GM23338 (cell line): Measurements from ENCODE around the gene SFTPB. TPM values are rescaled to one million over a fixed set of nuclear protein-coding genes. Genes with fewer than 3 reads are reported as not detected.

Experiments
- ATAC-seq: fragments of 200-7000 bp; cut with Tn5 transposase; 3 replicates; pipeline ENCODE4 v1.9.1; 2020
- DNase-seq: peaks from one replicate; pipeline ENCODE4 v3.0.0-alpha.2; 2015; ENCODE audit warnings: low spot score
- H2AFZ ChIP-seq: fragments of 200-600 bp; sonication (generic); 2 replicates; pipeline ENCODE4 v1.8.0; 2016; ENCODE audit warnings: antibody characterized with exemption, mild to moderate bottlenecking, moderate library complexity
- H3F3A ChIP-seq: fragments of 200-600 bp; sonication (generic); replicated peaks from 2 replicates; pipeline ENCODE4 v1.8.0; 2017; ENCODE audit warnings: antibody characterized with exemption, mixed run types, low read depth
- H3K27ac ChIP-seq: fragments of 200-600 bp; sonication (generic); 2 replicates; pipeline ENCODE4 v1.6.1; 2016; ENCODE audit warnings: low read depth
- H3K27me3 ChIP-seq: fragments of 200-600 bp; sonication (generic); 2 replicates; pipeline ENCODE4 v1.8.0; 2016; ENCODE audit warnings: mild to moderate bottlenecking, mixed run types, moderate library complexity; ENCODE audit not compliant: insufficient read depth
- H3K36me3 ChIP-seq: fragments of 200-600 bp; sonication (generic); 2 replicates; pipeline ENCODE4 v1.8.0; 2016; ENCODE audit warnings: mild to moderate bottlenecking; ENCODE audit not compliant: insufficient read depth
- H3K4me1 ChIP-seq: fragments of 200-600 bp; sonication (generic); 2 replicates; pipeline ENCODE4 v1.8.0; 2016; ENCODE audit warnings: mild to moderate bottlenecking, moderate library complexity; ENCODE audit not compliant: insufficient read depth
- H3K4me2 ChIP-seq: fragments of 200-600 bp; sonication (generic); 2 replicates; pipeline ENCODE4 v1.7.1; 2017; ENCODE audit warnings: mixed run types
- H3K4me3 ChIP-seq: fragments of 200-600 bp; sonication (generic); 2 replicates; pipeline ENCODE4 v1.6.1; 2016; ENCODE audit warnings: mixed run types
- H3K79me2 ChIP-seq: fragments of 200-600 bp; sonication (generic); replicated peaks from 2 replicates; pipeline ENCODE4 v1.8.0; 2017; ENCODE audit warnings: mild to moderate bottlenecking; ENCODE audit not compliant: insufficient read depth
- H3K9me2 ChIP-seq: fragments of 200-600 bp; sonication (generic); 2 replicates; pipeline ENCODE4 v1.8.0; 2017; ENCODE audit not compliant: insufficient read depth
- H4K20me1 ChIP-seq: fragments of 200-600 bp; sonication (generic); replicated peaks from 2 replicates; pipeline ENCODE4 v1.8.0; 2017; ENCODE audit warnings: mild to moderate bottlenecking; ENCODE audit not compliant: insufficient read depth
- H3K27ac Mint-ChIP-seq: 2 replicates; pipeline ENCODE4 v1.8.0; 2020; ENCODE audit warnings: inconsistent platforms, mild to moderate bottlenecking, moderate library complexity, mixed read lengths
- H3K27me3 Mint-ChIP-seq: 3 replicates; pipeline ENCODE4 v1.8.0; 2022; ENCODE audit warnings: low read depth, mild to moderate bottlenecking, moderate library complexity, mixed read lengths, inconsistent platforms; ENCODE audit not compliant: insufficient read depth, poor library complexity
- H3K36me3 Mint-ChIP-seq: 3 replicates; pipeline ENCODE4 v1.8.0; 2021; ENCODE audit warnings: low read depth, mild to moderate bottlenecking, inconsistent platforms, moderate library complexity, mixed read lengths
- H3K4me1 Mint-ChIP-seq: 3 replicates; pipeline ENCODE4 v1.8.0; 2020; ENCODE audit warnings: mild to moderate bottlenecking, inconsistent platforms, mixed read lengths
- H3K4me3 Mint-ChIP-seq: 3 replicates; pipeline ENCODE4 v1.8.0; 2021; ENCODE audit warnings: moderate library complexity, mild to moderate bottlenecking, inconsistent platforms, mixed read lengths
- H3K9me3 Mint-ChIP-seq: 3 replicates; pipeline ENCODE4 v1.8.0; 2020; ENCODE audit warnings: moderate library complexity, mild to moderate bottlenecking, inconsistent platforms, mixed read lengths
- CREB1 ChIP-seq: fragments of 250-450 bp; sonication (Bioruptor Pico); IDR thresholded peaks from 2 replicates; pipeline ENCODE4 v1.5.0; 2020; ENCODE audit warnings: low read depth, mild to moderate bottlenecking, moderate library complexity
- CTCF ChIP-seq, 2 experiments: fragments of 200-600 bp in 1 of 2; sonication (generic) in 1 of 2; conservative IDR thresholded peaks; 2 replicates each; pipeline versions ENCODE4 v1.5.1 to v1.6.1; 2016 to 2017; ENCODE audit warnings: antibody characterized with exemption in 2 of 2, low read depth in 2 of 2, mild to moderate bottlenecking in 2 of 2, moderate library complexity in 1 of 2
- ETS1 ChIP-seq: IDR thresholded peaks from 2 replicates; pipeline ENCODE4 v1.6.1; 2016; ENCODE audit warnings: antibody characterized with exemption
- EZH2 ChIP-seq: fragments of 200-600 bp; sonication (generic); IDR thresholded peaks from one replicate; pipeline ENCODE4 v1.8.0; 2017; ENCODE audit warnings: antibody characterized with exemption, mild to moderate bottlenecking, low read depth; ENCODE audit not compliant: unreplicated experiment
- EZH2phosphoT487 ChIP-seq: fragments of 200-600 bp; sonication (generic); IDR thresholded peaks from one replicate; pipeline ENCODE4 v1.8.1; 2018; ENCODE audit warnings: antibody characterized with exemption; ENCODE audit not compliant: unreplicated experiment
- JUNB ChIP-seq: IDR thresholded peaks from one replicate; pipeline ENCODE4 v1.6.1; 2016; ENCODE audit warnings: antibody characterized with exemption; ENCODE audit not compliant: unreplicated experiment
- NANOG ChIP-seq: IDR thresholded peaks from 2 replicates; pipeline ENCODE4 v1.6.1; 2016; ENCODE audit warnings: antibody characterized with exemption, borderline replicate concordance
- POLR2AphosphoS5 ChIP-seq: IDR thresholded peaks from 2 replicates; pipeline ENCODE4 v1.6.1; 2016; ENCODE audit warnings: antibody characterized with exemption, low read depth
- REST ChIP-seq: IDR thresholded peaks from one replicate; pipeline ENCODE4 v1.6.1; 2018; ENCODE audit warnings: antibody characterized with exemption; ENCODE audit not compliant: unreplicated experiment
- STAT1 ChIP-seq: IDR thresholded peaks from one replicate; pipeline ENCODE4 v1.6.1; 2016; ENCODE audit warnings: antibody characterized with exemption; ENCODE audit not compliant: unreplicated experiment
- ZNF114 ChIP-seq: fragments of 250-450 bp; sonication (Bioruptor Pico); IDR thresholded peaks from 2 replicates; pipeline ENCODE4 v1.5.0; 2020; ENCODE audit warnings: mild to moderate bottlenecking, moderate library complexity
- ZNF331 ChIP-seq: fragments of 250-450 bp; sonication (Bioruptor Pico); IDR thresholded peaks from 2 replicates; pipeline ENCODE4 v1.5.0; 2020; ENCODE audit warnings: low read depth, mild to moderate bottlenecking, moderate library complexity
- ZNF462 ChIP-seq: fragments of 250-450 bp; sonication (Bioruptor Pico); IDR thresholded peaks from 2 replicates; pipeline ENCODE4 v1.5.0; 2020; ENCODE audit warnings: mild to moderate bottlenecking, moderate library complexity
- polyA plus RNA-seq: library from polyadenylated mRNA; unstranded; fragments of >200 nt; fragmentation: Nextera tagmentation; extraction: Ambion mirVana; gene quantifications from 2 replicates; pipeline ENCODE4 v1.2.1, GENCODE V29; 2016
- total RNA-seq: library from RNA; depleted of rRNA; stranded (reverse); fragments of >200 nt; shearing (Covaris generic); gene quantifications from 2 replicates; pipeline ENCODE4 v1.2.3, GENCODE V29; 2014

The SFTPB gene
- total and polyA plus RNA-seq, 2 experiments from 2014 or later: 0.06 TPM; not detected in 1

GRCh38 chr2:85647823-85648526 is 20.0 kb downstream of the SFTPB start:
- Histone ChIP-seq H4K20me1 (peaks cover 3% of the 10 kb centered on the region; the same call in 1 of the 2 replicates), H3K27ac (no peak overlapping the region)
- no peak overlapping the region for H3K27ac Mint-ChIP-seq

More at GRCh38 chr2:85647823-85648526, 20.0 kb downstream of the SFTPB start:
- no peak overlapping the region for H3K4me3 ChIP-seq
- no peaks in the 10 kb centered on the region for H3K79me2 ChIP-seq
- Mint-ChIP-seq H3K4me1 (no peaks in the 10 kb centered on the region), H3K4me3 (no peak overlapping the region), H3K27me3 (peaks cover 3% of the 10 kb centered on the region), H3K36me3 (peaks cover 86% of the 10 kb centered on the region), H3K9me3 (no peaks in the 10 kb centered on the region)
- no peaks in the 10 kb centered on the region for H3K4me1 ChIP-seq
- H3K36me3 ChIP-seq: peaks cover 65% of the 10 kb centered on the region
- 0 out of 2 replicates have a peak, but pooled peaks cover 3% of the 10 kb centered on the region for H3F3A ChIP-seq
- DNase-seq (no peak), ATAC-seq (no peak)
- H3K27me3 ChIP-seq: no peaks in the 10 kb centered on the region
- H2AFZ ChIP-seq: no peak overlapping the region
- no peaks in the 10 kb centered on the region for H3K9me2 ChIP-seq
- TF ChIP-seq ZNF331 (CRISPR knock-in tag) (no peak), NANOG (no peak), POLR2AphosphoS5 (no peak), STAT1 (no peak), CTCF (conservative IDR thresholded peaks at IDR 0.05; ENCODE audit: low read depth in 2 of 2) (no peak), ZNF114 (no peak), REST (no peak), EZH2 (no peak), ZNF462 (no peak), JUNB (no peak), CREB1 (CRISPR knock-in tag) (no peak), EZH2phosphoT487 (no peak), ETS1 (no peak)
- H3K4me2 ChIP-seq: no peak overlapping the region
